VCaP (cell line): ENCODE measurements around the gene TJAP1.
A peak's percentile ranks its signal among the peaks of the same experiment; 100 is the strongest.
"Not testable (repeated sequence)": the region's sequence is repeated elsewhere in the genome, so short reads cannot be mapped to it uniquely, and the experiment has no call there.

Experiments
- H3K27ac ChIP-seq: fragments of 450-650 bp; 2 replicates; pipeline ENCODE4 v1.5.1; 2017
- TF ChIP-seq, protein P1 (sequence below): fragments of 450-650 bp; conservative IDR thresholded peaks from 2 replicates; pipeline ENCODE4 v1.5.1; 2017; ENCODE audit warnings: mild to moderate bottlenecking, moderate library complexity

The TJAP1 gene

DNA sequence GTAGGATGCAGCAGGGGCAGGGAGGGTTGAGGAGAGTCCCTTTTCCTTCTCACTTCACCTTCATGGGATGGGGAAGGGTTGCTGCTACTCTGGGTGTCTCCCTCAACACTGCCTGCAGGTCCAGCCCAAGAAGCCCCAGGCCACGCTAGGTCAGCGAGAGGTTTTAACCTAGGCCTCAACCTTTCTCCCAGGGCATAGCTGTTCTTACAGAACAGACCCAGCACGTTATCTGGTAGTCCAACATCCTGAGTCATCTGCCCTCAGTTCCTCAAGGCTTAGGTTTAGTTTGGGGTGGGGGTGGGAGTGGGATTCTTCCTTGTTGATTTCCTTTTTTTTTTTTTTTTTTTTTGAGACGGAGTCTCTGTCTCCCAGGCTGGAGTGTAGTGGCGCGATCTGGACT, 17.0 kb downstream of the TJAP1 start:
- TF ChIP-seq, protein P1, sequence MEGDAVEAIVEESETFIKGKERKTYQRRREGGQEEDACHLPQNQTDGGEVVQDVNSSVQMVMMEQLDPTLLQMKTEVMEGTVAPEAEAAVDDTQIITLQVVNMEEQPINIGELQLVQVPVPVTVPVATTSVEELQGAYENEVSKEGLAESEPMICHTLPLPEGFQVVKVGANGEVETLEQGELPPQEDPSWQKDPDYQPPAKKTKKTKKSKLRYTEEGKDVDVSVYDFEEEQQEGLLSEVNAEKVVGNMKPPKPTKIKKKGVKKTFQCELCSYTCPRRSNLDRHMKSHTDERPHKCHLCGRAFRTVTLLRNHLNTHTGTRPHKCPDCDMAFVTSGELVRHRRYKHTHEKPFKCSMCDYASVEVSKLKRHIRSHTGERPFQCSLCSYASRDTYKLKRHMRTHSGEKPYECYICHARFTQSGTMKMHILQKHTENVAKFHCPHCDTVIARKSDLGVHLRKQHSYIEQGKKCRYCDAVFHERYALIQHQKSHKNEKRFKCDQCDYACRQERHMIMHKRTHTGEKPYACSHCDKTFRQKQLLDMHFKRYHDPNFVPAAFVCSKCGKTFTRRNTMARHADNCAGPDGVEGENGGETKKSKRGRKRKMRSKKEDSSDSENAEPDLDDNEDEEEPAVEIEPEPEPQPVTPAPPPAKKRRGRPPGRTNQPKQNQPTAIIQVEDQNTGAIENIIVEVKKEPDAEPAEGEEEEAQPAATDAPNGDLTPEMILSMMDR, result no peak
- no peak overlapping the region for H3K27ac ChIP-seq

- no peak overlapping the region; the same call in 1 of the 2 replicates for H3K27ac ChIP-seq
- TF ChIP-seq, protein P1, result no peak
Measured at GRCh38 chr6:43494766-43495165, 17.4 kb downstream of the TJAP1 start.

DNA sequence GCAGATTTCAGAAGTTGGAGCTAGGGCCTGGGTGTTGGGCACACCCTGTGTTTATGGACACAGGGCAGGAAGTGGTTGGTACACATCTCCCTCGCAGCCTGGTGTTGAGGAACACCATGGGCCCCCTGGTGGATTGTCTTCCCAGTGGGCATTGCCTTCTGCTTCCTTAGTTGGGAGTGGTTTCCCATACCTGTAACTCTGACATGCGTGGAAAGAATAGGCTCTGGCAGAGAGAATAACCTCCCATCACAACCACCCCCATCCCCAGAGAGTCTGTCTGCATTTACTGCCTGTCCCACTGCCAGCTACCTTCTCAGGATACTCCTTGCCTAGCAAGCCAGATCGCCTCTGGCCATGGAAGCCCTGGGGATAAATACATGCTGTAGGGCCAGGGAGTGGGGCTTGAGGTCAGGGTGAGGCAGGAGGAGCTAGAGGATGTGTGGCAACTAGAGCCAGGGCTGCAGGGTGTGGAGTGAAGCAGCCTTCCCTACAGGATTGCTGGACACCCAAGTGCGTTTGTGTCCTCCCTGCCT, 18.1 kb downstream of the TJAP1 start:
- TF ChIP-seq, protein P1, result peak; percentile 28; the same call in 1 of the 2 replicates
- H3K27ac ChIP-seq, result peak overlapping the region; percentile 14; the same call in 1 of the 2 replicates

GRCh38 chr6:43496370-43497128, 19.2 kb downstream of the TJAP1 start:
- TF ChIP-seq, protein P1, result peak; percentile 57
- peak overlapping the region; percentile 14; the same call in 1 of the 2 replicates for H3K27ac ChIP-seq

- TF ChIP-seq, protein P1, result no peak
- no peak overlapping the region for H3K27ac ChIP-seq
Measured at GRCh38 chr6:43497129-43497396, 19.7 kb downstream of the TJAP1 start.

- TF ChIP-seq, protein P1, result no peak
- no peak overlapping the region for H3K27ac ChIP-seq
Measured at GRCh38 chr6:43497689-43498088, 20.3 kb downstream of the TJAP1 start.

GRCh38 chr6:43498291-43498690, 20.9 kb downstream of the TJAP1 start:
- H3K27ac ChIP-seq, result not testable (repeated sequence)
